GM12892 (cell line): ENCODE measurements around the gene AK3.

Experiments used
- POLR2A ChIP-seq: IDR thresholded peaks from 2 replicates; pipeline ENCODE4 v1.6.1; 2011; ENCODE audit warnings: low read depth, low read length, control low read depth
- POLR2AphosphoS5 ChIP-seq: IDR thresholded peaks from 2 replicates; pipeline ENCODE4 v1.6.1; 2011; ENCODE audit warnings: low read depth, low read length, control low read depth
- TAF1 ChIP-seq: IDR thresholded peaks from 2 replicates; pipeline ENCODE4 v1.6.1; 2011; ENCODE audit warnings: low read depth, mild to moderate bottlenecking, control low read depth, low read length, borderline replicate concordance

DNA sequence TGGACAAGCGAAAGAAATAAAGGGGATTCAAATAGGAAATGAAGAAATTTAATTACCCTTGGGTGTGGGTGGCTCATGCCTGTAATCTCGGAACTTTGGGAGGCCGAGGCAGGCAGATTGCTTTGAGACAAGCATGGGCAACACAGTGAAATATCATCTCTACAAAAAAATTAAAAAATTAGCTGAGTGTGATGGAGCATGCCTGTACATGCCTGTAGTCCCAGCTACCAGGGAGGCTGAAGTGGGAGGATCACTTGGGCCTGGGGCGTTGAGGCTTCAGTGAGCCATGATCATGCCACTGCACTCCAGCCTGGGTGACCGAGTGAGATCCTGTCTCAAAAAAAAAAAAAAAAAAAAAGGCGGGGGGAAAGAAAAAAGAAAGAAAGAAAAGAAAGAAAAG, 47.7 kb upstream of the AK3 start:
- TF ChIP-seq POLR2AphosphoS5: no peak
- TF ChIP-seq TAF1: no peak
- TF ChIP-seq POLR2A: no peak
